Measurements from ENCODE around the gene HDAC4. TPM values are rescaled to one million over a fixed set of nuclear protein-coding genes. Genes with fewer than 3 reads are reported as not detected.
"Not testable (repeated sequence)": the region's sequence is repeated elsewhere in the genome, so short reads cannot be mapped to it uniquely, and the experiment has no call there.

Gene HDAC4
- total RNA-seq, 1 experiment from 2014 or later: 32.0 TPM

DNA sequence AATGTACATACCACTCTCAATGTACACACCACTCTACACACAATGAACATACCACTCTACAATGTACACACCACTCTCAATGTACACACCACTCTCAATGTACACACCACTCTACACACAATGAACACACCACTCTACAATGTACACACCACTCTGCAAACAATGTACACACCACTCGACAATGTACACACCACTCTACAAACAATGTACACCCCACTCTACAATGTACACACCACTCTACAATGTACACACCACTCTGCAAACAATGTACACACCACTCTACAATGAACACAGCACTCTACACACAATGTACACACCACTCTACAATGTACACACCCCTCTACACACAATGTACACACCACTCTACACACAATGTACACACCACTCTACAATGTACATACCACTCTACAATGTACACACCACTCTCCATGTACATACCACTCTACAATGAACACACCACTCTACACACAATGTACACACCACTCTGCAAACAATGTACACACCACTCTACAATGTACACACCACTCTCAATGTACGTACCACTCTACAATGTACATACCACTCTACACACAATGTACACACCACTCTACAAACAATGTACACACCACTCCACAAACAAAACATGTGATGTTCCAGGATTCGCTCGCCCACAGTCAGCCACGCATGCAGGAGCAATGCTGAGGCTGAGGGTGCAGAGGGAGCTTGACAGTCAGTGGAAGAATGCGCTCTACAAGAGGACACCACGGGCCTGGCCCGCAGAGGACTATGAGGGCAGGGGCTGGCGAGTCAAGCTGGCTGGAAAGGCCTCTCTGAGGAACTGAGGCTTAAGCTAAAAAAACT is 118.2 kb downstream of the HDAC4 start:
- no peak overlapping the region for H3K56ac ChIP-seq (ENCODE audit: insufficient read length, low read depth, low read length)
- no peak overlapping the region for H3K14ac ChIP-seq (ENCODE audit: insufficient read depth, low read length)
- Mint-ChIP-seq H3K4me3 (no peak overlapping the region), H3K36me3 (ENCODE audit: insufficient read depth in 1 of 3, low read depth in 3 of 3) (no peaks in the 10 kb centered on the region), H3K27ac (no peak overlapping the region), H3K27me3 (ENCODE audit: low read depth) (no peaks in the 10 kb centered on the region), H3K9me3 (no peaks in the 10 kb centered on the region), H3K4me1 (peaks cover 20 to 24% of the 10 kb centered on the region in 2 experiments)
- H3K4me2 ChIP-seq (ENCODE audit: insufficient read depth, insufficient read length, low read length): no peak overlapping the region
- H2AK5ac ChIP-seq (ENCODE audit: insufficient read length, low read length): no peak overlapping the region
- H4K20me1 ChIP-seq (ENCODE audit: control insufficient read depth, insufficient read depth, insufficient read length): no peaks in the 10 kb centered on the region
- no peak overlapping the region for H4K5ac ChIP-seq (ENCODE audit: insufficient read length, low read depth, low read length)
- H3K79me2 ChIP-seq (ENCODE audit: insufficient read depth, low read length): peaks cover 3% of the 10 kb centered on the region; the same call in 1 of the 2 replicates
- H3K9me3 ChIP-seq (ENCODE audit: control insufficient read depth, low read depth, low read length): no peaks in the 10 kb centered on the region
- H2BK5ac ChIP-seq (ENCODE audit: insufficient read length, low read length): no peak overlapping the region
- H3K4ac ChIP-seq (ENCODE audit: low read depth, low read length): no peak overlapping the region
- no peak overlapping the region for H3K23ac ChIP-seq (ENCODE audit: insufficient read length, low read depth, low read length)
- no peak overlapping the region for H3T11ph ChIP-seq (ENCODE audit: low read length)
- H3K18ac ChIP-seq (ENCODE audit: insufficient read length, low read depth, low read length): no peak overlapping the region
- H3K27me3 ChIP-seq (ENCODE audit: insufficient read depth, low read length): no peaks in the 10 kb centered on the region
- no peak overlapping the region for H2AFZ ChIP-seq (ENCODE audit: low read length)
- H3K23me2 ChIP-seq (ENCODE audit: insufficient read length, low read depth, low read length, poor library complexity, severe bottlenecking): no peaks in the 10 kb centered on the region
- H3K9ac ChIP-seq (ENCODE audit: extremely low read depth, insufficient read length, low read length): no peak overlapping the region
- H2BK120ac ChIP-seq (ENCODE audit: low read depth, low read length, poor library complexity, severe bottlenecking): no peak overlapping the region
- H2BK15ac ChIP-seq (ENCODE audit: low read depth, low read length): no peak overlapping the region
- no peak overlapping the region for H4K8ac ChIP-seq (replicated peaks; ENCODE audit: insufficient read length, low read depth, low read length)
- H2BK12ac ChIP-seq (ENCODE audit: insufficient read length, low read depth, low read length): no peak overlapping the region
- H3K4me1 ChIP-seq (ENCODE audit: insufficient read depth, low read length): no peaks in the 10 kb centered on the region; the same call in 1 of the 2 replicates
- DNase-seq: no peak
- no peak overlapping the region for H3K27ac ChIP-seq (ENCODE audit: insufficient read length, low read depth, low read length)
- TF ChIP-seq, protein P1, sequence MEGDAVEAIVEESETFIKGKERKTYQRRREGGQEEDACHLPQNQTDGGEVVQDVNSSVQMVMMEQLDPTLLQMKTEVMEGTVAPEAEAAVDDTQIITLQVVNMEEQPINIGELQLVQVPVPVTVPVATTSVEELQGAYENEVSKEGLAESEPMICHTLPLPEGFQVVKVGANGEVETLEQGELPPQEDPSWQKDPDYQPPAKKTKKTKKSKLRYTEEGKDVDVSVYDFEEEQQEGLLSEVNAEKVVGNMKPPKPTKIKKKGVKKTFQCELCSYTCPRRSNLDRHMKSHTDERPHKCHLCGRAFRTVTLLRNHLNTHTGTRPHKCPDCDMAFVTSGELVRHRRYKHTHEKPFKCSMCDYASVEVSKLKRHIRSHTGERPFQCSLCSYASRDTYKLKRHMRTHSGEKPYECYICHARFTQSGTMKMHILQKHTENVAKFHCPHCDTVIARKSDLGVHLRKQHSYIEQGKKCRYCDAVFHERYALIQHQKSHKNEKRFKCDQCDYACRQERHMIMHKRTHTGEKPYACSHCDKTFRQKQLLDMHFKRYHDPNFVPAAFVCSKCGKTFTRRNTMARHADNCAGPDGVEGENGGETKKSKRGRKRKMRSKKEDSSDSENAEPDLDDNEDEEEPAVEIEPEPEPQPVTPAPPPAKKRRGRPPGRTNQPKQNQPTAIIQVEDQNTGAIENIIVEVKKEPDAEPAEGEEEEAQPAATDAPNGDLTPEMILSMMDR (conservative IDR thresholded peaks at IDR 0.05): no peak
- no peak overlapping the region for H4K91ac ChIP-seq (ENCODE audit: insufficient read length, low read depth, low read length)
- H3K79me1 ChIP-seq (ENCODE audit: insufficient read depth, low read depth, low read length, poor library complexity, severe bottlenecking): no peaks in the 10 kb centered on the region
- H2BK20ac ChIP-seq (ENCODE audit: low read depth, low read length, poor library complexity, severe bottlenecking): no peak overlapping the region
- WGBS (ENCODE audit: extremely low coverage, insufficient read length, low lambda C conversion rate): no CpG with 5 or more reads among the region's 9 CpGs

DNA sequence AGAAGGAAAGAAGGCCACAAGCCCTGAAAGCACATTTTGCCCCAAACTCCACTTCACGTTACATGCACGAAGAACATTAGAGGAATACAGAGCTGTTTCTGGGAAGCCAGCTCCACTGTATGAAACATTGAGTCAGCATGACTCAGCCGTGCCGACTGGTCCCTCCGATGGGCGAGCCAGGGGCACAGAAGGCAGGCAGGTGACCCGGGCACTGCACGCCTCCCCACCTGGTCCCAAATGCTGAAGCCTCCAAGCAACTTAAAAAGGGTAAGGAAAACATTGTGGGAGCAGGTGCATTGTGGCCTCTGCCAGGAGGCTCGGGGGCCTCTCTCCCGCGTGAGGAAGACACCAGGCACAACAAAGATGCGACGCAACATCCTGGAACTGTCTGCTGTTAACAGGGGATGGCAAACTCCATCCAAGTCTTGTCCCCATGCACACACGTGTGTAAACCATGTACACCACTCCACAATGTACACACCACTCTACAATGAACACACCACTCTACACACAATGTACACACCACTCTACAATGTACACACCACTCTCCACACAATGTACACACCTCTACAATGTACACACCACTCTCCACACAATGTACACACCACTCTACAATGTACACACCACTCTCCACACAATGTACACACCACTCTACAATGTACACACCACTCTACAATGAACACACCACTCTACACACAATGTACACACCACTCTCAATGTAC is 120.4 kb downstream of the HDAC4 start:
- H3K23ac ChIP-seq (ENCODE audit: insufficient read length, low read depth, low read length); H2BK5ac ChIP-seq (ENCODE audit: insufficient read length, low read length); H4K20me1 ChIP-seq (ENCODE audit: control insufficient read depth, insufficient read depth, insufficient read length); H4K91ac ChIP-seq (ENCODE audit: insufficient read length, low read depth, low read length); H3K4me1 ChIP-seq (ENCODE audit: insufficient read depth, low read length); H3K4ac ChIP-seq (ENCODE audit: low read depth, low read length); H2BK12ac ChIP-seq (ENCODE audit: insufficient read length, low read depth, low read length); H3K18ac ChIP-seq (ENCODE audit: insufficient read length, low read depth, low read length); H4K8ac ChIP-seq (replicated peaks; ENCODE audit: insufficient read length, low read depth, low read length); H3K9me3 Mint-ChIP-seq; H3K36me3 Mint-ChIP-seq (ENCODE audit: insufficient read depth in 1 of 3, low read depth in 3 of 3); H4K5ac ChIP-seq (ENCODE audit: insufficient read length, low read depth, low read length); H3K27me3 ChIP-seq (ENCODE audit: insufficient read depth, low read length); H3K4me3 Mint-ChIP-seq; DNase-seq; H3K9me3 ChIP-seq (ENCODE audit: control insufficient read depth, low read depth, low read length); H2AFZ ChIP-seq (ENCODE audit: low read length); H3K56ac ChIP-seq (ENCODE audit: insufficient read length, low read depth, low read length); H2AK5ac ChIP-seq (ENCODE audit: insufficient read length, low read length); H3K9ac ChIP-seq (ENCODE audit: extremely low read depth, insufficient read length, low read length); H3K27ac ChIP-seq (ENCODE audit: insufficient read length, low read depth, low read length); H3K14ac ChIP-seq (ENCODE audit: insufficient read depth, low read length); H3K79me2 ChIP-seq (ENCODE audit: insufficient read depth, low read length); H3K23me2 ChIP-seq (ENCODE audit: insufficient read length, low read depth, low read length, poor library complexity, severe bottlenecking); H3K27me3 Mint-ChIP-seq (ENCODE audit: low read depth); H3K4me2 ChIP-seq (ENCODE audit: insufficient read depth, insufficient read length, low read length); H2BK15ac ChIP-seq (ENCODE audit: low read depth, low read length); H3K4me1 Mint-ChIP-seq; H2BK20ac ChIP-seq (ENCODE audit: low read depth, low read length, poor library complexity, severe bottlenecking); H3K27ac Mint-ChIP-seq; H2BK120ac ChIP-seq (ENCODE audit: low read depth, low read length, poor library complexity, severe bottlenecking); H3T11ph ChIP-seq (ENCODE audit: low read length); H3K79me1 ChIP-seq (ENCODE audit: insufficient read depth, low read depth, low read length, poor library complexity, severe bottlenecking): not testable (repeated sequence)
- WGBS (ENCODE audit: extremely low coverage, insufficient read length, low lambda C conversion rate): no CpG with 5 or more reads among the region's 14 CpGs
